Upper lobe of left lung (tissue), 6 donors: Measurements from ENCODE around the gene NKX2-4. TPM values are rescaled to one million over a fixed set of nuclear protein-coding genes. Genes with fewer than 3 reads are reported as not detected.

Source experiments
- ATAC-seq, 2 donors: fragments of 200-7000 bp; cut with Tn5 transposase; one replicate each; pipeline ENCODE4 v1.9.1; 2022; ENCODE audit warnings: mild to moderate bottlenecking in 2 of 2, moderate library complexity in 2 of 2; ENCODE audit not compliant: low FRiP score in 2 of 2
- DNase-seq, 2 donors: peaks; one replicate each; pipeline ENCODE4 v3.0.0-alpha.2; 2019 to 2020
- H3K27ac ChIP-seq, 4 donors: fragments of 200-600 bp; sonication (generic); one replicate each; pipeline ENCODE4 v1.5.1; 2016 to 2019
- H3K27me3 ChIP-seq, 4 donors: fragments of 200-600 bp; sonication (generic); one replicate each; pipeline ENCODE4 v1.5.1; 2017 to 2019
- H3K36me3 ChIP-seq, 4 donors: fragments of 200-600 bp; sonication (generic); one replicate each; pipeline ENCODE4 v1.5.1; 2016 to 2019
- H3K4me1 ChIP-seq, 4 donors: fragments of 200-600 bp; sonication (generic); one replicate each; pipeline ENCODE4 v1.5.1; 2018 to 2019
- H3K4me3 ChIP-seq, 4 donors: fragments of 200-600 bp; sonication (generic); one replicate each; pipeline ENCODE4 v1.5.1; 2017 to 2019; ENCODE audit warnings: mild to moderate bottlenecking in 2 of 4, moderate library complexity in 1 of 4
- H3K9me3 ChIP-seq, 4 donors: fragments of 200-600 bp; sonication (generic); one replicate each; pipeline ENCODE4 v1.5.1; 2018 to 2019
- CTCF ChIP-seq, 6 experiments: fragments of 450-650 bp in 4 of 6; fragments of 200-600 bp in 2 of 6; sonication (generic) in 2 of 6; IDR thresholded peaks; one replicate each; pipeline ENCODE4 v1.5.1; 2016 to 2019; ENCODE audit warnings: antibody characterized with exemption in 6 of 6
- EP300 ChIP-seq, 4 donors: sonication (generic); formaldehyde crosslinking; IDR thresholded peaks; one replicate each; pipeline ENCODE4 v1.5.1; 2017; ENCODE audit warnings: antibody characterized with exemption in 4 of 4, control low read depth in 2 of 4
- POLR2A ChIP-seq, 4 donors: fragments of 450-650 bp; IDR thresholded peaks; one replicate each; pipeline ENCODE4 v1.5.1; 2016 to 2017; ENCODE audit warnings: antibody characterized with exemption in 4 of 4, mild to moderate bottlenecking in 2 of 4
- POLR2AphosphoS5 ChIP-seq, 2 donors: sonication (generic); formaldehyde crosslinking; IDR thresholded peaks; one replicate each; pipeline ENCODE4 v1.5.1; 2017; ENCODE audit warnings: antibody characterized with exemption in 2 of 2
- WGBS, 2 donors: methylation state at CpG; one replicate each; pipeline ENCODE4 v1.1.5; 2017 to 2018; 5-methylcytosine and 5-hydroxymethylcytosine counted together
- total RNA-seq, 6 donors: library from RNA; depleted of rRNA in 4 of 6; stranded (reverse); fragments of >200 nt in 4 of 6; gene quantifications; one replicate each; pipeline versions ENCODE4 v1.1.0 to v1.2.1, GENCODE V29; 2016 to 2021
- donor health status: DM: no; HTN: no; CAD: no; lungs with moderate emphysema.
- donor health status: DM: no; HTN: yes; CAD: no; lungs with severe emphysema.

Gene NKX2-4
- total RNA-seq, 6 donors from 2014 or later, result not detected

- TF ChIP-seq EP300 (IDR thresholded peaks at IDR 0.05), result no peak
- no peak overlapping the region for H3K27ac ChIP-seq
- WGBS, 2 donors, result 23 to 25% methylated on average over 6 of the region's 6 CpGs
- H3K4me3 ChIP-seq, result no peak overlapping the region
- DNase-seq (no peak), ATAC-seq (no peak)
- H3K4me1 ChIP-seq, result peaks cover 9 to 31% (median 19%) of the 10 kb centered on the region in 4 donors
- H3K9me3 ChIP-seq, result no peaks in the 10 kb centered on the region
- H3K36me3 ChIP-seq, result peaks cover 0 to 5% (median 2%) of the 10 kb centered on the region in 4 donors
- H3K27me3 ChIP-seq, result peaks cover 0 to 75% (median 36%) of the 10 kb centered on the region in 4 donors
Measured at GRCh38 chr20:21395051-21395665, 2.2 kb downstream of the NKX2-4 start.

GRCh38 chr20:21394551-21394950, 2.8 kb downstream of the NKX2-4 start:
- no peak for DNase-seq
- 24 to 27% methylated on average over 3 of the region's 3 CpGs for WGBS, 2 donors

GRCh38 chr20:21393816-21394519, 3.4 kb downstream of the NKX2-4 start:
- WGBS, 2 donors, result 44 to 57% methylated on average over 4 of the region's 4 CpGs

More at GRCh38 chr20:21394551-21394950, 2.8 kb downstream of the NKX2-4 start:
- ATAC-seq, result no peak
- H3K36me3 ChIP-seq, result peaks cover 0 to 9% (median 3%) of the 10 kb centered on the region in 4 donors
- no peak overlapping the region for H3K27ac ChIP-seq
- no peak overlapping the region for H3K4me3 ChIP-seq
- peaks cover 0 to 69% (median 33%) of the 10 kb centered on the region in 4 donors for H3K27me3 ChIP-seq
- TF ChIP-seq POLR2A (IDR thresholded peaks at IDR 0.05) (no peak), EP300 (IDR thresholded peaks at IDR 0.05) (no peak), CTCF (IDR thresholded peaks at IDR 0.05) (no peak), POLR2AphosphoS5 (IDR thresholded peaks at IDR 0.05) (no peak)
- H3K4me1 ChIP-seq, result peaks cover 9 to 31% (median 19%) of the 10 kb centered on the region in 4 donors
- H3K9me3 ChIP-seq, result no peaks in the 10 kb centered on the region

GRCh38 chr20:21393166-21393565, 4.2 kb downstream of the NKX2-4 start:
- TF ChIP-seq CTCF (IDR thresholded peaks at IDR 0.05) (no peak), POLR2AphosphoS5 (IDR thresholded peaks at IDR 0.05) (no peak), EP300 (IDR thresholded peaks at IDR 0.05) (no peak), POLR2A (IDR thresholded peaks at IDR 0.05) (no peak)
- ATAC-seq, result no peak
- 46 to 47% methylated on average over 4 of the region's 4 CpGs for WGBS, 2 donors

More at GRCh38 chr20:21393816-21394519, 3.4 kb downstream of the NKX2-4 start:
- Histone ChIP-seq H3K27me3 (peaks cover 0 to 65% (median 31%) of the 10 kb centered on the region in 4 donors), H3K9me3 (no peaks in the 10 kb centered on the region), H3K27ac (no peak overlapping the region), H3K4me1 (peaks cover 9 to 31% (median 19%) of the 10 kb centered on the region in 4 donors), H3K4me3 (no peak overlapping the region), H3K36me3 (peaks cover 0 to 15% (median 3%) of the 10 kb centered on the region in 4 donors)
- DNase-seq (no peak), ATAC-seq (no peak)
- TF ChIP-seq CTCF (IDR thresholded peaks at IDR 0.05) (no peak), POLR2AphosphoS5 (IDR thresholded peaks at IDR 0.05) (no peak), EP300 (IDR thresholded peaks at IDR 0.05) (no peak), POLR2A (IDR thresholded peaks at IDR 0.05) (no peak)

GRCh38 chr20:21391972-21392352, 5.4 kb downstream of the NKX2-4 start:
- ATAC-seq (no peak), DNase-seq (no peak)
- H3K4me1 ChIP-seq, result peaks cover 9 to 23% (median 15%) of the 10 kb centered on the region in 4 donors
- no peak overlapping the region for H3K27ac ChIP-seq
- TF ChIP-seq CTCF (IDR thresholded peaks at IDR 0.05) (no peak), EP300 (IDR thresholded peaks at IDR 0.05) (no peak)
- peaks cover 0 to 33% (median 6%) of the 10 kb centered on the region in 4 donors for H3K36me3 ChIP-seq
- no peak overlapping the region for H3K4me3 ChIP-seq
- no peaks in the 10 kb centered on the region for H3K9me3 ChIP-seq
- peaks cover 0 to 48% (median 18%) of the 10 kb centered on the region in 4 donors for H3K27me3 ChIP-seq
- WGBS, 2 donors, result 31 to 42% methylated on average over 9 to 10 of the region's 10 CpGs

More at GRCh38 chr20:21393166-21393565, 4.2 kb downstream of the NKX2-4 start:
- Histone ChIP-seq H3K27me3 (peaks cover 0 to 60% (median 28%) of the 10 kb centered on the region in 4 donors), H3K27ac (no peak overlapping the region), H3K9me3 (no peaks in the 10 kb centered on the region), H3K4me1 (peaks cover 9 to 31% (median 19%) of the 10 kb centered on the region in 4 donors), H3K4me3 (no peak overlapping the region), H3K36me3 (peaks cover 0 to 21% (median 3%) of the 10 kb centered on the region in 4 donors)
- DNase-seq, result no peak
